Type B pancreatic cell (in vitro differentiated cells): ENCODE data around the gene PERM1. TPM values are rescaled to one million over a fixed set of nuclear protein-coding genes. Genes with fewer than 3 reads are reported as not detected.

Experiments used
- DNase-seq: peaks from one replicate; pipeline ENCODE4 v3.0.0; 2021; ENCODE audit warnings: mixed read lengths; ENCODE audit not compliant: unreplicated experiment; ENCODE audit errors: extremely low spot score
- H3K27ac Mint-ChIP-seq: 2 replicates; pipeline ENCODE4 v1.8.0; 2021; ENCODE audit warnings: mild to moderate bottlenecking, mixed read lengths
- H3K27me3 Mint-ChIP-seq: 2 replicates; pipeline ENCODE4 v1.8.0; 2021; ENCODE audit warnings: mixed read lengths
- H3K36me3 Mint-ChIP-seq: 2 replicates; pipeline ENCODE4 v1.8.0; 2021; ENCODE audit warnings: mixed read lengths
- H3K4me1 Mint-ChIP-seq: one replicate; pipeline ENCODE4 v1.8.0; 2021; ENCODE audit warnings: mixed read lengths; ENCODE audit not compliant: unreplicated experiment
- H3K4me3 Mint-ChIP-seq: 2 replicates; pipeline ENCODE4 v1.8.0; 2021; ENCODE audit warnings: mild to moderate bottlenecking, mixed read lengths
- H3K9me3 Mint-ChIP-seq: 2 replicates; pipeline ENCODE4 v1.8.0; 2021; ENCODE audit warnings: mixed read lengths
- total RNA-seq: library from RNA; stranded (reverse); gene quantifications from 2 replicates; pipeline ENCODE4 v1.2.1, GENCODE V29; 2021; ENCODE audit warnings: low replicate concordance
- TF ChIP-seq, protein P1 (sequence below): fragments of 200-600 bp; sonication (generic); conservative IDR thresholded peaks from 2 replicates; pipeline ENCODE4 v1.5.0; 2021; ENCODE audit warnings: antibody characterized with exemption, mild to moderate bottlenecking

PERM1 gene
- total RNA-seq, 1 donor from 2014 or later = 0.34 TPM

DNA sequence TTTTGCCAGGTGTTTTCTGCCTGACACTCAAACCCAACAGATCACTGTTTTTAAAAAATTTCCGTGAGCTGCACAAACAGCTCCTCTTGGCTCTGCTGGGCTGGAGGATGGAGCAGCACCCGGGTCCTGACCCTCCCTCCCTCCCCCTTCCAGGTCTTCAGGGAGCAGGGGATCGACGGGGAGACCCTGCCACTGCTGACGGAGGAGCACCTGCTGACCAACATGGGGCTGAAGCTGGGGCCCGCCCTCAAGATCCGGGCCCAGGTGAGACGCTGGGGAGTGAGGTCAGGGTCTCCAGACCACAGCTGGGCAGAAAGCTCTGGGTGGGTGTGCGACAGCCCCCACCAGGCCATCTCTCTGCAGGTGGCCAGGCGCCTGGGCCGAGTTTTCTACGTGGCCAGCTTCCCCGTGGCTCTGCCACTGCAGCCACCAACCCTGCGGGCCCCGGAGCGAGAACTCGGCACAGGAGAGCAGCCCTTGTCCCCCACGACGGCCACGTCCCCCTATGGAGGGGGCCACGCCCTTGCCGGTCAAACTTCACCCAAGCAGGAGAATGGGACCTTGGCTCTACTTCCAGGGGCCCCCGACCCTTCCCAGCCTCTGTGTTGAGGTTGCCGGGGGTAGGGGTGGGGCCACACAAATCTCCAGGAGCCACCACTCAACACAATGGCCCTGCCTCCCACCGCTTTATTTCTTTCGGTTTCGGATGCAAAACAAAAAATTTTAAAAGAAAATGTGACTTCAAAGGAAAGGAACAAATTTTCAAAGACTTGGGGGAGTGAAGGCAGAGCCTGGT is 38.1 kb downstream of the PERM1 start:
- Mint-ChIP-seq H3K9me3 (no peaks in the 10 kb centered on the region), H3K4me3 (no peak overlapping the region), H3K27ac (no peak overlapping the region), H3K36me3 (peaks cover 3% of the 10 kb centered on the region), H3K27me3 (peaks cover 6% of the 10 kb centered on the region), H3K4me1 (peaks cover 12% of the 10 kb centered on the region)
- TF ChIP-seq, protein P1, sequence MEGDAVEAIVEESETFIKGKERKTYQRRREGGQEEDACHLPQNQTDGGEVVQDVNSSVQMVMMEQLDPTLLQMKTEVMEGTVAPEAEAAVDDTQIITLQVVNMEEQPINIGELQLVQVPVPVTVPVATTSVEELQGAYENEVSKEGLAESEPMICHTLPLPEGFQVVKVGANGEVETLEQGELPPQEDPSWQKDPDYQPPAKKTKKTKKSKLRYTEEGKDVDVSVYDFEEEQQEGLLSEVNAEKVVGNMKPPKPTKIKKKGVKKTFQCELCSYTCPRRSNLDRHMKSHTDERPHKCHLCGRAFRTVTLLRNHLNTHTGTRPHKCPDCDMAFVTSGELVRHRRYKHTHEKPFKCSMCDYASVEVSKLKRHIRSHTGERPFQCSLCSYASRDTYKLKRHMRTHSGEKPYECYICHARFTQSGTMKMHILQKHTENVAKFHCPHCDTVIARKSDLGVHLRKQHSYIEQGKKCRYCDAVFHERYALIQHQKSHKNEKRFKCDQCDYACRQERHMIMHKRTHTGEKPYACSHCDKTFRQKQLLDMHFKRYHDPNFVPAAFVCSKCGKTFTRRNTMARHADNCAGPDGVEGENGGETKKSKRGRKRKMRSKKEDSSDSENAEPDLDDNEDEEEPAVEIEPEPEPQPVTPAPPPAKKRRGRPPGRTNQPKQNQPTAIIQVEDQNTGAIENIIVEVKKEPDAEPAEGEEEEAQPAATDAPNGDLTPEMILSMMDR = no peak
- DNase-seq = no peak

DNA sequence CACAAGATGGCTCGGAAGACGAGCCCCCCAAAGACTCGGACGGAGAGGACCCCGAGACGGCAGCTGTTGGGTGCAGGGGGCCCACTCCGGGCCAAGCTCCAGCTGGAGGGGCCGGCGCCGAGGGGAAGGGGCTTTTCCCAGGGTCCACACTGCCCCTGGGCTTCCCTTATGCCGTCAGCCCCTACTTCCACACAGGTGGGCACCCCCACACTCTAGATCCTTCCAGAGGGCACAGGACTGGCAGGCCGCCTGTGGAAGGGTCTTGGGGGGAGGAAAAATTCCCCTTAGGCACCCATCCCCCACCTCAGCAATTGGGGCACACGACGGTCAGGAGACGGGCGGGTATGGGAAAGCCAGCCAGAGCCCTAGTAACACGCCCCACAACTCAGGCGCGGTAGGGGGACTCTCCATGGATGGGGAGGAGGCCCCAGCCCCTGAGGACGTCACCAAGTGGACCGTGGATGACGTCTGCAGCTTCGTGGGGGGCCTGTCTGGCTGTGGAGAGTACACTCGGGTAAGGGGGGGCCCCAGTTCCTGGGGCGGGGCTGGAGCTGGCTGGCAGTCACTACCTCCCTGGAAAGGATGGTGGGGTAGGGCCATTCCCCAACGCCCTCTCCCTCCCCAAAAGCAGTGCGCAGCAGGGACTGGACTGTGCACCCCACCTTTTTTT is 38.9 kb downstream of the PERM1 start:
- Mint-ChIP-seq H3K36me3 (peaks cover 3% of the 10 kb centered on the region), H3K4me1 (peaks cover 17% of the 10 kb centered on the region), H3K4me3 (no peak overlapping the region), H3K9me3 (no peaks in the 10 kb centered on the region), H3K27ac (no peak overlapping the region), H3K27me3 (peaks cover 10% of the 10 kb centered on the region)
- TF ChIP-seq, protein P1 = no peak
- DNase-seq = no peak

DNA sequence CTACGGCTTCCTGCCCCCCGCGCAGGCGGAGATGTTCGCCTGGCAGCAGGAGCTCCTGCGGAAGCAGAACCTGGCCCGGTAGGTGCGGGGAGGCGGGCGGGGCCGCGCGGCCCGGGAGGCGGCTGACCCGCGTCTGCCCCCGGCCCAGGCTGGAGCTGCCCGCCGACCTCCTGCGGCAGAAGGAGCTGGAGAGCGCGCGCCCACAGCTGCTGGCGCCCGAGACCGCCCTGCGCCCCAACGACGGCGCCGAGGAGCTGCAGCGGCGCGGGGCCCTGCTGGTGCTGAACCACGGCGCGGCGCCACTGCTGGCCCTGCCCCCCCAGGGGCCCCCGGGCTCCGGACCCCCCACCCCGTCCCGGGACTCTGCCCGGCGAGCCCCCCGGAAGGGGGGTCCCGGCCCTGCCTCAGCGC is 39.5 kb downstream of the PERM1 start:
- Mint-ChIP-seq H3K4me3 (no peak overlapping the region), H3K27me3 (peaks cover 13% of the 10 kb centered on the region), H3K9me3 (no peaks in the 10 kb centered on the region), H3K4me1 (peaks cover 21% of the 10 kb centered on the region), H3K36me3 (peaks cover 3% of the 10 kb centered on the region), H3K27ac (no peak overlapping the region)
- DNase-seq = no peak
- TF ChIP-seq, protein P1 = no peak

DNA sequence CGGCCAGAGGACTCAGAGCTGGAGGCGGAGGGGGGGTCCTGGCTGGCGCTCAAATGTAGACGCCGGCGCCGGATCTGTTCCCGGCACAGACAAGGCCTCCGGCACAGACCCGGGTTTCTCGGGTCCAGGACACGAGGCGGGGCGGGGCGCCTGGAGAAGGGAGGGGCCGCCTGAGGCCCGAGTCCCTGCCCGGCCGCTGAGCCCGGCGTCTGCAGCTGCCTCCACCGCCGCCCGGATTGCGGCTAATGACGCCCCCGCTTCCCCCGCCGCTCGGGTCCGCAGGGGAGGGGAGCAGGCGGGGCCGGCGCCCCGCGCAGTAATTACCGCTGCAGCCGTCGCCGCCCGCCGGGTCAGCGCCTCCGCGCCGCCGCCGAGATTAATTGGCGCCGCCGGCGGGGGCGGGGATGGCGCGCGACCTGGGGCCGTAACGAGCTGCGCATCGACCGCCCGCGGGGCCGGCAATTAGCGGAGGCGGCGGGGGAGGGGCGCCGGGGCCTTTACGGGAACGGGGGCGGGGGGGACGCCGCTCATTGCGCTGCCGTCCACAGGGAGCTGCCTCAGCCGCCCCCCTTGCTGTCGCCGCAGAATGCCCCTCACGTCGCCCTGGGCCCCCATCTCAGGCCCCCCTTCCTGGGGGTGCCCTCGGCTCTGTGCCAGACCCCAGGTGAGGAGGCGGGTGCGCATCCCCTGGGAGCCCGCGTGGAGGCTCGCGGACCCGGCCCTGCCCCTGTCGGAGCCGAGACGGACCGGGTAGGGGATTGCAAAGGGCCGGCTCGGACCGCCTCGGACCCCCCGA is 40.1 kb downstream of the PERM1 start:
- TF ChIP-seq, protein P1 = no peak
- DNase-seq = peak; percentile 89
- no peaks in the 10 kb centered on the region for H3K36me3 Mint-ChIP-seq
- H3K27ac Mint-ChIP-seq = no peak overlapping the region
- peaks cover 21% of the 10 kb centered on the region for H3K4me1 Mint-ChIP-seq
- peaks cover 14% of the 10 kb centered on the region for H3K27me3 Mint-ChIP-seq
- no peaks in the 10 kb centered on the region for H3K9me3 Mint-ChIP-seq
- H3K4me3 Mint-ChIP-seq = peak overlapping the region; percentile 77

DNA sequence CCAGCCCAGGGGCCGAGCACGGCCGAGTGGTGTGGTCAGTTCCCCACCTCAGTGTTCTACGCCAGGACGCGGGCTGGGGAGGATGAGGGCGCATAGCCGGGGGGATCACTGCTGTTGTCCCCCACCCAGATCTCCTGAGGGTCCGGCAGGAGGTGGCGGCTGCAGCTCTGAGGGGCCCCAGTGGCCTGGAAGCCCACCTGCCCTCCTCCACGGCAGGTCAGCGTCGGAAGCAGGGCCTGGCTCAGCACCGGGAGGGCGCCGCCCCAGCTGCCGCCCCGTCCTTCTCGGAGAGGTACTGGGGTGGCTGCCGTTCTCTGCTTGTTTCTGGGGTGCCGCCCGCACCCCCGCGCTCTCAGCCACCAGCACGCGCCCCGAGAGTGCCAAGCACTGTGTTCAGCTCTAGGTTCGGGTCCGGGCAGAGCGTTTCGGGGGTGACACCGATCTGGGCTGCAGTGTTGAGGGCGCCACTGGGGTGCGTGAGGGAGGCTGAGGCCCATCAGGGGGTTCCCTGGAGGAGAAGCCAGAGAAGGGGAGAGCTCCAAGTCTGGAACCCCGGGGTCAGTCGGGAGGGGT is 40.8 kb downstream of the PERM1 start:
- Mint-ChIP-seq H3K27ac (no peak overlapping the region), H3K4me3 (peak overlapping the region; percentile 77), H3K36me3 (no peaks in the 10 kb centered on the region)

More for the DNA sequence above, 40.8 kb downstream of the PERM1 start:
- H3K27me3 Mint-ChIP-seq = peaks cover 16% of the 10 kb centered on the region
- no peak for DNase-seq
- TF ChIP-seq, protein P1 = no peak
- peaks cover 21% of the 10 kb centered on the region for H3K4me1 Mint-ChIP-seq
- H3K9me3 Mint-ChIP-seq = no peaks in the 10 kb centered on the region
